ENCODE data around the gene ABCB8. TPM values are rescaled to one million over a fixed set of nuclear protein-coding genes. Genes with fewer than 3 reads are reported as not detected.

Gene ABCB8
- total RNA-seq, 1 donor from 2014 or later: 57.1 TPM

DNA sequence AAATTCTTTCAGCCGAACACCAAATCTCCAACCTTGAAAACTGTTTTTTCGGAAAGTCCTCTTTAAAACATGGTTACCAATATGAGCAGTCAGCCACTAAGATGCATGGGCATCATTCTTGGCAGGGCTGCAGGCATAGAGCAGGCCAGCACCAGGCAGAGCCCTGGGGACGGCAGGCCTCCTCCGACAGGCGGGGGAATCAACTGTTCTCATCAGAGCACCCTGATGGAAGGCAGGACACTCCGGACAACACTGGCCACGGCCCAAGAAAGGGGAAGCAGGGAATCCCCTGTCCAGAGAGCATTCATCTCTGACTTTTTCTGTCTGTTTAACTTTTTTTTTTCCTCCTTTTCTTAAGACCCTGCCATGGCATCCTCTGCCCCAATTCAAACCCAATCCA is 38.8 kb upstream of the ABCB8 start:
- H3K4me1 Mint-ChIP-seq (ENCODE audit: low read depth, unreplicated experiment): peaks cover 15% of the 10 kb centered on the region
- peak overlapping the region; percentile 46 for H3K4me3 Mint-ChIP-seq (ENCODE audit: unreplicated experiment)
- peaks cover 20% of the 10 kb centered on the region for H3K36me3 Mint-ChIP-seq (ENCODE audit: unreplicated experiment)
- peaks cover 15% of the 10 kb centered on the region for H3K27me3 Mint-ChIP-seq (ENCODE audit: unreplicated experiment)
- no peak for DNase-seq
- H3K27ac Mint-ChIP-seq (ENCODE audit: unreplicated experiment): no peak overlapping the region
- TF ChIP-seq, protein P1, sequence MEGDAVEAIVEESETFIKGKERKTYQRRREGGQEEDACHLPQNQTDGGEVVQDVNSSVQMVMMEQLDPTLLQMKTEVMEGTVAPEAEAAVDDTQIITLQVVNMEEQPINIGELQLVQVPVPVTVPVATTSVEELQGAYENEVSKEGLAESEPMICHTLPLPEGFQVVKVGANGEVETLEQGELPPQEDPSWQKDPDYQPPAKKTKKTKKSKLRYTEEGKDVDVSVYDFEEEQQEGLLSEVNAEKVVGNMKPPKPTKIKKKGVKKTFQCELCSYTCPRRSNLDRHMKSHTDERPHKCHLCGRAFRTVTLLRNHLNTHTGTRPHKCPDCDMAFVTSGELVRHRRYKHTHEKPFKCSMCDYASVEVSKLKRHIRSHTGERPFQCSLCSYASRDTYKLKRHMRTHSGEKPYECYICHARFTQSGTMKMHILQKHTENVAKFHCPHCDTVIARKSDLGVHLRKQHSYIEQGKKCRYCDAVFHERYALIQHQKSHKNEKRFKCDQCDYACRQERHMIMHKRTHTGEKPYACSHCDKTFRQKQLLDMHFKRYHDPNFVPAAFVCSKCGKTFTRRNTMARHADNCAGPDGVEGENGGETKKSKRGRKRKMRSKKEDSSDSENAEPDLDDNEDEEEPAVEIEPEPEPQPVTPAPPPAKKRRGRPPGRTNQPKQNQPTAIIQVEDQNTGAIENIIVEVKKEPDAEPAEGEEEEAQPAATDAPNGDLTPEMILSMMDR (IDR thresholded peaks at IDR 0.05; ENCODE audit: partially characterized antibody, unreplicated experiment): no peak
- peaks cover 24% of the 10 kb centered on the region for H3K9me3 Mint-ChIP-seq (ENCODE audit: unreplicated experiment)

DNA sequence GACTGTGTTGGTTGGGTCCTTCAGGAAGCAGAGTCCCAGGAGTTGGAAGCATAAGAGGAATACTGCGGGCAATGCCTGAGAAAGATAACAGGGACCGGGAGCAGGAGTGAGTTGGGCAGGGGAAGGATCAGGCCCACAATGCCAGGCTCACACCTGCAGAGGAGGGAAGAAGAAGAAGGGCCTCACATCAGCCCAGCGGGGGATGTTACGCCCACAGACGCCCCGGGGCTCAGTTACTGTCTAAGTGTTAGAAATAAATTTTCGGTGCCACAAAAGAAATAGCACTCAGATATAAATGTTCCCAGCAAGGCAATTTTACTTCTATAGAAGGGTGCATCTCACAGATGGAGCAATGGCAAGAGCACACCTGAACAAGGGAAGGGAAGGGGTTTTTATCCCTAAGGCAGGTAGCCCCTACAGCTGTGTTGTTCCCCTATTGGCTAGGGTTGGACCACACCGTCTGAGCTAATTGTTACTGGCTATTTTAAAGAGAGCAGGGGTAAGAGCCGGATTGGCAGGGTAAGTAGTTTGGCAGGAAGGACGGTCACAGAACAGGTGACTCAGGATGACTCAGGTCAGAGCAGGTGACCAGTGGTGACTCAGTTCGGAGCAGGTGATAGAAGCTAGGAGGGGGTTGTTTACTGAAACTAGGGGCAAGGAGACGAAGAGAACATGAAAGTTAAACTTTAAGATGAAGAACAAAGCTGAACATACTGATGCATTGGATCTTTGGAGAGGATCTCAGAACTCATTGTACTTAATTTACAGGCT is 37.6 kb upstream of the ABCB8 start, which contains the start of gene NOS3:
NOS3 (plus strand) TSS at position 602 of the 771 bp plus-strand sequence. CDS start 2,787 bp downstream, outside the sequence.
- Mint-ChIP-seq H3K4me1 (ENCODE audit: low read depth, unreplicated experiment) (peaks cover 17% of the 10 kb centered on the region), H3K36me3 (ENCODE audit: unreplicated experiment) (peaks cover 20% of the 10 kb centered on the region), H3K27ac (ENCODE audit: unreplicated experiment) (peak within 1 kb of the TSS; percentile 48), H3K27me3 (ENCODE audit: unreplicated experiment) (peaks cover 12% of the 10 kb centered on the region), H3K4me3 (ENCODE audit: unreplicated experiment) (peak within 1 kb of the TSS; percentile 30), H3K9me3 (ENCODE audit: unreplicated experiment) (peaks cover 22% of the 10 kb centered on the region)
- TF ChIP-seq, protein P1 (IDR thresholded peaks at IDR 0.05; ENCODE audit: partially characterized antibody, unreplicated experiment): no peak
- no peak for DNase-seq

- TF ChIP-seq, protein P1 (IDR thresholded peaks at IDR 0.05; ENCODE audit: partially characterized antibody, unreplicated experiment): no peak
- no peak for DNase-seq
- H3K4me1 Mint-ChIP-seq (ENCODE audit: low read depth, unreplicated experiment): peaks cover 14% of the 10 kb centered on the region
- H3K9me3 Mint-ChIP-seq (ENCODE audit: unreplicated experiment): peaks cover 22% of the 10 kb centered on the region
- no peak overlapping the region for H3K4me3 Mint-ChIP-seq (ENCODE audit: unreplicated experiment)
- peaks cover 12% of the 10 kb centered on the region for H3K27me3 Mint-ChIP-seq (ENCODE audit: unreplicated experiment)
- H3K36me3 Mint-ChIP-seq (ENCODE audit: unreplicated experiment): peaks cover 20% of the 10 kb centered on the region
- H3K27ac Mint-ChIP-seq (ENCODE audit: unreplicated experiment): no peak overlapping the region
Measured at GRCh38 chr7:150992051-150992640, 36.1 kb upstream of the ABCB8 start.

DNA sequence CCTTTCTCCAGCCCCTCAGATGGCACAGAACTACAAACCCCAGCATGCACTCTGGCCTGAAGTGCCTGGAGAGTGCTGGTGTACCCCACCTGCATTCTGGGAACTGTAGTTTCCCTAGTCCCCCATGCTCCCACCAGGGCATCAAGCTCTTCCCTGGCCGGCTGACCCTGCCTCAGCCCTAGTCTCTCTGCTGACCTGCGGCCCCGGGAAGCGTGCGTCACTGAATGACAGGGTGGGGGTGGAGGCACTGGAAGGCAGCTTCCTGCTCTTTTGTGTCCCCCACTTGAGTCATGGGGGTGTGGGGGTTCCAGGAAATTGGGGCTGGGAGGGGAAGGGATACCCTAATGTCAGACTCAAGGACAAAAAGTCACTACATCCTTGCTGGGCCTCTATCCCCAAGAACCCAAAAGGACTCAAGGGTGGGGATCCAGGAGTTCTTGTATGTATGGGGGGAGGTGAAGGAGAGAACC is 35.4 kb upstream of the ABCB8 start:
- H3K27ac Mint-ChIP-seq (ENCODE audit: unreplicated experiment): peak overlapping the region; percentile 68
- no peak overlapping the region for H3K4me3 Mint-ChIP-seq (ENCODE audit: unreplicated experiment)
- peaks cover 10% of the 10 kb centered on the region for H3K4me1 Mint-ChIP-seq (ENCODE audit: low read depth, unreplicated experiment)
- peaks cover 20% of the 10 kb centered on the region for H3K36me3 Mint-ChIP-seq (ENCODE audit: unreplicated experiment)
- DNase-seq: peak; percentile 63
- H3K27me3 Mint-ChIP-seq (ENCODE audit: unreplicated experiment): peaks cover 13% of the 10 kb centered on the region
- H3K9me3 Mint-ChIP-seq (ENCODE audit: unreplicated experiment): peaks cover 22% of the 10 kb centered on the region
- TF ChIP-seq, protein P1 (IDR thresholded peaks at IDR 0.05; ENCODE audit: partially characterized antibody, unreplicated experiment): no peak

- no peak for DNase-seq
- TF ChIP-seq, protein P1 (IDR thresholded peaks at IDR 0.05; ENCODE audit: partially characterized antibody, unreplicated experiment): peak; percentile 11
- Mint-ChIP-seq H3K27ac (ENCODE audit: unreplicated experiment) (no peak overlapping the region), H3K4me1 (ENCODE audit: low read depth, unreplicated experiment) (peaks cover 5% of the 10 kb centered on the region), H3K36me3 (ENCODE audit: unreplicated experiment) (peaks cover 20% of the 10 kb centered on the region), H3K4me3 (ENCODE audit: unreplicated experiment) (no peak overlapping the region), H3K9me3 (ENCODE audit: unreplicated experiment) (peaks cover 22% of the 10 kb centered on the region), H3K27me3 (ENCODE audit: unreplicated experiment) (peaks cover 9% of the 10 kb centered on the region)
Measured at GRCh38 chr7:150993511-150993910, 34.7 kb upstream of the ABCB8 start.

Data from glutamatergic neuron (in vitro differentiated cells).